Measurements from ENCODE around the gene ZBTB17. TPM values are rescaled to one million over a fixed set of nuclear protein-coding genes. Genes with fewer than 3 reads are reported as not detected.
A peak's percentile ranks its signal among the peaks of the same experiment; 100 is the strongest.

ZBTB17 gene
- total and polyA plus RNA-seq, 4 donors, result 16.7 to 50.8 (median 39.0) TPM

DNA sequence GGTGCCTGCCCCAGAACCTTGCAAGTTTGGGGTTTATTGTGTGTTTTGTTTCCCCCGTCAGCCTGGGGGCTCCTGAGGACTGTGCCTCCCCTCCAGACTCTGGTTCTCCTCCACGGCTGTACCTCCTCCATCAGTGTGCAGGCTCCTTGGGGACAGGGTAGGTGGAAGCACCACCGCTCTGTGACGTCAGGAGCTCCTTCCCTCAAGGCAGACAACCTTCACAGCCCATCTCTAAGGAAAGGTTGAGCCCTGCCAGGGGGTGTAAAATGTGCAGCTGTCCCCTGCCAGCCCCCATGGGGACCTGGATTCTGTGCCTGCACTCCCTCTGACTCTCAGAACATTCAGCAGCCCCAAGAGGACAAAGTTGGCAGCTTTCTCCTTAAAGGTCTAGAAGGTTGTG is 42.4 kb upstream of the ZBTB17 start:
- no peak overlapping the region for H3K4me3 ChIP-seq (ENCODE audit: low read depth, low read length)
- H3K36me3 ChIP-seq (ENCODE audit: control insufficient read depth, insufficient read depth, low read length), result no peaks in the 10 kb centered on the region
- no peak for DNase-seq (ENCODE audit: low read depth in 4 of 6, low spot score in 6 of 6)
- H3K27me3 ChIP-seq (ENCODE audit: control insufficient read depth, insufficient read depth, low read length), result no peaks in the 10 kb centered on the region
- H3K9me3 ChIP-seq (ENCODE audit: control insufficient read depth, insufficient read depth, low read length), result no peaks in the 10 kb centered on the region
- peaks cover 48% of the 10 kb centered on the region for H3K4me1 ChIP-seq (ENCODE audit: control insufficient read depth, insufficient read depth, low read length)
- H3K27ac ChIP-seq (ENCODE audit: low read depth, low read length), result peak overlapping the region; percentile 70
- WGBS (ENCODE audit: insufficient coverage), result 80% methylated on average over 3 of the region's 4 CpGs

- Histone ChIP-seq H3K36me3 (ENCODE audit: control insufficient read depth, insufficient read depth, low read length) (no peaks in the 10 kb centered on the region), H3K27ac (ENCODE audit: low read depth, low read length) (peak within 1 kb of the TSS; percentile 70), H3K4me3 (ENCODE audit: low read depth, low read length) (no peak within 1 kb of the TSS), H3K27me3 (ENCODE audit: control insufficient read depth, insufficient read depth, low read length) (no peaks in the 10 kb centered on the region), H3K9me3 (ENCODE audit: control insufficient read depth, insufficient read depth, low read length) (no peaks in the 10 kb centered on the region), H3K4me1 (ENCODE audit: control insufficient read depth, insufficient read depth, low read length) (peaks cover 54% of the 10 kb centered on the region)
- DNase-seq (ENCODE audit: low read depth in 4 of 6, low spot score in 6 of 6), result peak in 4 of 6 donors; percentile 23 to 71 (median 54)
- 38% methylated on average over 33 of the region's 37 CpGs for WGBS (ENCODE audit: insufficient coverage)
Measured at GRCh38 chr1:16017461-16018303, 41.8 kb upstream of the ZBTB17 start, which contains the start of gene HSPB7. Gene HSPB7 (minus strand): TSS chr1:16018043. CDS start chr1:16017963, 80 bp downstream.

GRCh38 chr1:16017076-16017460 is 41.2 kb upstream of the ZBTB17 start:
- Histone ChIP-seq H3K4me1 (ENCODE audit: control insufficient read depth, insufficient read depth, low read length) (peaks cover 60% of the 10 kb centered on the region), H3K9me3 (ENCODE audit: control insufficient read depth, insufficient read depth, low read length) (no peaks in the 10 kb centered on the region), H3K27ac (ENCODE audit: low read depth, low read length) (no peak overlapping the region), H3K36me3 (ENCODE audit: control insufficient read depth, insufficient read depth, low read length) (no peaks in the 10 kb centered on the region), H3K27me3 (ENCODE audit: control insufficient read depth, insufficient read depth, low read length) (no peaks in the 10 kb centered on the region), H3K4me3 (ENCODE audit: low read depth, low read length) (no peak overlapping the region)
- 91% methylated on average over 5 of the region's 10 CpGs for WGBS (ENCODE audit: insufficient coverage)
- DNase-seq (ENCODE audit: low read depth in 4 of 6, low spot score in 6 of 6), result no peak

GRCh38 chr1:16015960-16016901 is 40.3 kb upstream of the ZBTB17 start:
- Histone ChIP-seq H3K27me3 (ENCODE audit: control insufficient read depth, insufficient read depth, low read length) (no peaks in the 10 kb centered on the region), H3K27ac (ENCODE audit: low read depth, low read length) (no peak overlapping the region), H3K36me3 (ENCODE audit: control insufficient read depth, insufficient read depth, low read length) (no peaks in the 10 kb centered on the region), H3K4me1 (ENCODE audit: control insufficient read depth, insufficient read depth, low read length) (peaks cover 62% of the 10 kb centered on the region), H3K9me3 (ENCODE audit: control insufficient read depth, insufficient read depth, low read length) (no peaks in the 10 kb centered on the region), H3K4me3 (ENCODE audit: low read depth, low read length) (no peak overlapping the region)
- WGBS (ENCODE audit: insufficient coverage), result 74% methylated on average over 19 of the region's 23 CpGs
- no peak for DNase-seq (ENCODE audit: low read depth in 4 of 6, low spot score in 6 of 6)

DNA sequence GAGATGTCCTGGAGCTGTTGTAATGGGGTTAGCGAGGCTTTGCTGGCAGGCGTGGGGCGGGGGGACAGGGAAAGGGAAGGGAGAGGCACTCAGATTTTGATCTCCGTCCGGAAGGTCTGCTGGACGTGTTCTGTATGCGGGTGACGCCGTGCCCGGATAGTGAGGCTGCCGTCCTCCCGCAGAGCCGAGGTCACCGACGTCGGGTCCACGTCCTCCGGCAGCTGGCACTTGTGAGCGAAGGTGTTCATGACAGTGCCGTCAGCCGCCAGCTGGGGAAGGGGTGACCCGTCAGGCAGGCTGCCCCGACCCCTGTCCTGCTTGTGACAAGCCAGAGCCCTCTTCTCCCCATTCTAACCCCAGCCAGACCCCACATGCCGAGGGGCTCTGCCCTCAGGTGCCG is 39.6 kb upstream of the ZBTB17 start:
- no peak overlapping the region for H3K27ac ChIP-seq (ENCODE audit: low read depth, low read length)
- H3K4me3 ChIP-seq (ENCODE audit: low read depth, low read length), result no peak overlapping the region
- H3K36me3 ChIP-seq (ENCODE audit: control insufficient read depth, insufficient read depth, low read length), result no peaks in the 10 kb centered on the region
- no peak for DNase-seq (ENCODE audit: low read depth in 4 of 6, low spot score in 6 of 6)
- H3K4me1 ChIP-seq (ENCODE audit: control insufficient read depth, insufficient read depth, low read length), result peaks cover 62% of the 10 kb centered on the region
- WGBS (ENCODE audit: insufficient coverage), result 95% methylated on average over 23 of the region's 25 CpGs
- no peaks in the 10 kb centered on the region for H3K27me3 ChIP-seq (ENCODE audit: control insufficient read depth, insufficient read depth, low read length)
- H3K9me3 ChIP-seq (ENCODE audit: control insufficient read depth, insufficient read depth, low read length), result no peaks in the 10 kb centered on the region

DNA sequence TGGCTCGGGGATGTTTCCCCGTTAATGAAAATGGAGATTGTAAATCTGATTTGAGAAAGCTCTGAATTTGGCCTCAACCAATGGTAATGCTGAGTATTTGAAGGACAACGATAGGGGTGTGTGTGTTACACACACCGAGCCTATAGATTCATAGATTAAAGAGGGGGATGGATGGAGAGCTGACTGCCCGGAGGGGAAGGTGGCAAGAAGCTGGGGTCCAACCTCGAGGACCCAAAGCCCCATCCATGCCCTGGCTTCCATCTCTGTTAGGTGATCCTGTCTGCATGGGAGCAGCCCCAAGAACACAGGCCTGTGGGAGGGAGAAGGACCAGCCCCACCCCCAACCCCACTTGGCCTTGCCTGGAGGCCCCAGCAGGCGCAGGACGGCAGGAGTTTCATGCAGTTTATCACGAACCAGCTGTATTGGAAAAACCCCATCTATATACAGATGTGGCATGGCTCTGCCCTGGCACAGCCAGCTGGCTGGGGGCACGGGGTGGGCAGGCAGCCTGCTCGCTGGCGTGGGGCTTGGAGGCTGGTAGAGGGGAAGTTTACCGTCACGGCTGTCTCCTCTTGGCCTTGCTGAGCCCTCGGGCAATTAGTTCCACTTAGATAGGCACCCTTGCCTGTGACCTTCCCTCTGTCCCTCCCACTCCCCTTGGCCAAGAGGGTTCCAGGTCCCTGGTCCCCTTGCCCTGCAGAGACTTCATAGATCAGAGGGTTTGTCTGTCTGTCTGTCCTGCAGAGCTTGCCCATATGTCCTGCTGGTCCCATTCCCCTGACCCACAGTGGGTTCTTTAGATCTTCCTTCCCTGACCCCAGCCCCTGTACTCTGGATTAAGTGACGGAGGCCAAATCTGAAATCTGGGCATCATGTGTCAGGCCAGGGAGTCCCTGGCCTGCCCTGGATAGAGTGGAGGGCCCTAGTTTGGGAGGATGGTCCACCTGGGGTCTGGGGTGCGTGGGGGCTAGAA is 38.9 kb upstream of the ZBTB17 start:
- no peak for DNase-seq (ENCODE audit: low read depth in 4 of 6, low spot score in 6 of 6)
- no peak overlapping the region for H3K27ac ChIP-seq (ENCODE audit: low read depth, low read length)

DNA sequence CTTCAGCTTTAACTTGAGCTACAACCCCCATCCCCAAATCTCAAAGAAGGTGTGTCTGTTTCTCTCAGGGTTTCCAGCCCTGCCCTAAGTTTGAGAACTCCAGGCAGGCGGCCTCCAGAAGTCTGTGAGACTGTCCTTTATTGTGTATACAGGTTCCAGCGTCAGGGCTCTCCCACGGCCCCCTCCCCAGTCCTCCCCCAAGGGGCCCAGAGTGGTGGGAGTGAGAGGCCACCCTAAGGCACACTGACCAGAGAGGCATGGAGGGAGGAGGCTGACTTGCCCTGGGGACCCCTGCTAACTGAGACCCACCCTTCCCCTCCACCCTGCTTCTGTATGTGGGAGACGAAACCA is 38.0 kb upstream of the ZBTB17 start:
- WGBS (ENCODE audit: insufficient coverage), result no CpG with 5 or more reads among the region's 4 CpGs
- no peak overlapping the region for H3K4me3 ChIP-seq (ENCODE audit: low read depth, low read length)
- no peak for DNase-seq (ENCODE audit: low read depth in 4 of 6, low spot score in 6 of 6)
- no peaks in the 10 kb centered on the region for H3K27me3 ChIP-seq (ENCODE audit: control insufficient read depth, insufficient read depth, low read length)
- H3K36me3 ChIP-seq (ENCODE audit: control insufficient read depth, insufficient read depth, low read length), result no peaks in the 10 kb centered on the region
- peaks cover 53% of the 10 kb centered on the region for H3K4me1 ChIP-seq (ENCODE audit: control insufficient read depth, insufficient read depth, low read length)
- H3K27ac ChIP-seq (ENCODE audit: low read depth, low read length), result no peak overlapping the region
- no peaks in the 10 kb centered on the region for H3K9me3 ChIP-seq (ENCODE audit: control insufficient read depth, insufficient read depth, low read length)

More for the DNA sequence above, 38.9 kb upstream of the ZBTB17 start:
- WGBS (ENCODE audit: insufficient coverage), result 61% methylated on average over 11 of the region's 17 CpGs
- peaks cover 62% of the 10 kb centered on the region for H3K4me1 ChIP-seq (ENCODE audit: control insufficient read depth, insufficient read depth, low read length)
- no peaks in the 10 kb centered on the region for H3K9me3 ChIP-seq (ENCODE audit: control insufficient read depth, insufficient read depth, low read length)
- H3K4me3 ChIP-seq (ENCODE audit: low read depth, low read length), result no peak overlapping the region
- no peaks in the 10 kb centered on the region for H3K27me3 ChIP-seq (ENCODE audit: control insufficient read depth, insufficient read depth, low read length)
- no peaks in the 10 kb centered on the region for H3K36me3 ChIP-seq (ENCODE audit: control insufficient read depth, insufficient read depth, low read length)

DNA sequence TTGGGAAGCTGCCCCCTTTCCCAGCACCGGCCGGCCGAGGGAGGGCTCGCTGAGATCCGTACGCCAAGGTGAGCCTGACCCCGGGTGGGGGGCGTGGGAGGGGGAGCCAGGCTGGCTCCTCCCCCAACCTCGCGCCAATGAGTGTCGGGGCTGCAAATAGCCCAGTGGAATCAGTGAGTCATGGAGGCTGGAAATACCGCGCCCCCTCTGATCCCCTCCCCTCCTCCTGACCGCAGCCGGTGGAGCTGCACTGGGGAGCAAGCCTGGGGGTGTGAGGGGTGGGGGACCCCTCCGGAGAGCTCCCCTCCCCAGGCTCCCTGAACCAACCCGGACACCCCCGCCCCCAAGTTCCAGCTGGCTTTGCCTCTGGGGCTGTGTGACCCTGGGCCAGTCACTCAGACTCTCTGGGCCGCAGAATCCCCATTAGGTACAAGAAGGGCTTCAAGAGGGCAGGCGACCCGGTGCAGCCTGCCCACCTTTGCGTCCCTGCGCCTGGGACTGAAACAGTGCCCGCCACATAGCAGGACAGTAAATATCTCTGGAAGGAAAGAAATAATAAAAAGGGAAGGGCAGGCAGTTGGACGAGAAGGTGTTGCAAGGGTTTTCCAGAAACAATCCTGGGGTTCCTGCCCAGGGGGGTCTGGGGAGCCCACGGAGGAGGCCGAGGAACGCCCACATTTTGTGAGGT is 37.5 kb upstream of the ZBTB17 start:
- 25% methylated on average over 21 of the region's 28 CpGs for WGBS (ENCODE audit: insufficient coverage)
- H3K27ac ChIP-seq (ENCODE audit: low read depth, low read length), result no peak overlapping the region
- DNase-seq (ENCODE audit: low read depth in 4 of 6, low spot score in 6 of 6), result peak in 2 of 6 donors; percentile 47 to 49
- H3K27me3 ChIP-seq (ENCODE audit: control insufficient read depth, insufficient read depth, low read length), result no peaks in the 10 kb centered on the region
- H3K4me1 ChIP-seq (ENCODE audit: control insufficient read depth, insufficient read depth, low read length), result peaks cover 48% of the 10 kb centered on the region
- peak overlapping the region; percentile 18 for H3K4me3 ChIP-seq (ENCODE audit: low read depth, low read length)
- H3K9me3 ChIP-seq (ENCODE audit: control insufficient read depth, insufficient read depth, low read length), result no peaks in the 10 kb centered on the region
- H3K36me3 ChIP-seq (ENCODE audit: control insufficient read depth, insufficient read depth, low read length), result no peaks in the 10 kb centered on the region

Data from spinal cord (tissue), 10 donors.